Cardiac fibroblast (primary cell): ENCODE measurements around the gene C16orf96.

ENCODE experiments used
- DNase-seq, 2 donors: peaks; one replicate each; pipeline versions ENCODE4 v3.0.0 to v3.0.0-alpha.2; 2010; ENCODE audit warnings: low read depth in 2 of 2
- H3K4me3 ChIP-seq, 2 donors: replicated peaks in 1 of 2; 1 replicate in 1 of 2; 2 replicates in 1 of 2; pipeline ENCODE4 v1.5.1; 2011; ENCODE audit warnings: low read depth in 2 of 2, low read length in 2 of 2, mild to moderate bottlenecking in 2 of 2, moderate library complexity in 1 of 2
- CTCF ChIP-seq: IDR thresholded peaks from one replicate; pipeline ENCODE4 v1.5.1; 2011; ENCODE audit warnings: low read depth, mild to moderate bottlenecking, low read length, inconsistent platforms

C16orf96 gene

GRCh38 chr16:4588386-4588785, 32.2 kb downstream of the C16orf96 start:
- H3K4me3 ChIP-seq, result no peak overlapping the region
- no peak for TF ChIP-seq CTCF
- no peak for DNase-seq

GRCh38 chr16:4588961-4589360, 32.8 kb downstream of the C16orf96 start:
- TF ChIP-seq CTCF, result no peak
- DNase-seq, result no peak
- H3K4me3 ChIP-seq, result no peak overlapping the region

GRCh38 chr16:4591191-4591590, 35.1 kb downstream of the C16orf96 start:
- DNase-seq, result no peak
- H3K4me3 ChIP-seq, result no peak overlapping the region
- TF ChIP-seq CTCF, result no peak

GRCh38 chr16:4591706-4592470, 35.7 kb downstream of the C16orf96 start:
- DNase-seq, result no peak
- no peak overlapping the region for H3K4me3 ChIP-seq
- TF ChIP-seq CTCF, result no peak

- TF ChIP-seq CTCF, result no peak
- H3K4me3 ChIP-seq, result no peak overlapping the region
- no peak for DNase-seq
Observed at GRCh38 chr16:4593086-4593485, 36.9 kb downstream of the C16orf96 start.

GRCh38 chr16:4594433-4595410, 38.6 kb downstream of the C16orf96 start:
- no peak for DNase-seq

More at GRCh38 chr16:4594433-4595410, 38.6 kb downstream of the C16orf96 start:
- TF ChIP-seq CTCF, result no peak
- H3K4me3 ChIP-seq, result no peak overlapping the region
